Caco-2 (cell line): ENCODE results near the gene ETNK1. TPM values are rescaled to one million over a fixed set of nuclear protein-coding genes. Genes with fewer than 3 reads are reported as not detected.

ENCODE experiments used
- BruUV-seq: library from RNA; stranded (reverse); fragments of 400-500 nt; replicated peaks from 2 replicates; lab custom pipeline; 2021; lab: Mats Ljungman, UMichigan
- CTCF ChIA-PET: fragments of 300-600 bp; sonication (Branson Sonifier 250); formaldehyde crosslinking; loops from one replicate; lab custom pipeline; 2022; ENCODE audit warnings: antibody characterized with exemption; lab: Charles Lee
- POLR2A ChIA-PET: fragments of 300-600 bp; sonication (Branson Sonifier 250); formaldehyde crosslinking; loops from one replicate; lab custom pipeline; 2022; ENCODE audit warnings: antibody characterized with exemption; lab: Charles Lee
- DNase-seq, 2 experiments: peaks; one replicate each; pipeline versions ENCODE4 v3.0.0 to v3.0.0-alpha.2; 2020 to 2022
- H3K27me3 ChIP-seq: replicated peaks from 2 replicates; pipeline ENCODE4 v1.6.0; 2011; ENCODE audit warnings: low read length; ENCODE audit not compliant: control insufficient read depth, insufficient read depth
- H3K36me3 ChIP-seq: 2 replicates; pipeline ENCODE4 v1.5.1; 2011; ENCODE audit warnings: low read length; ENCODE audit not compliant: control insufficient read depth, insufficient read depth
- H3K4me1 ChIP-seq: fragments of 250-450 bp; sonication (Bioruptor Pico); 2 replicates; pipeline ENCODE4 v1.5.1; 2020; ENCODE audit warnings: mild to moderate bottlenecking
- H3K4me3 ChIP-seq: 2 replicates; pipeline ENCODE4 v1.5.1; 2011; ENCODE audit warnings: low read depth, mild to moderate bottlenecking, control low read depth, low read length
- H3K9me3 ChIP-seq: fragments of 250-450 bp; sonication (Bioruptor Pico); 2 replicates; pipeline ENCODE4 v1.5.1; 2020; ENCODE audit warnings: mild to moderate bottlenecking, moderate library complexity
- H3K27ac Mint-ChIP-seq: one replicate; pipeline ENCODE4 v1.8.0; 2022; ENCODE audit warnings: mixed read lengths; ENCODE audit not compliant: unreplicated experiment
- H3K27me3 Mint-ChIP-seq: one replicate; pipeline ENCODE4 v1.8.0; 2022; ENCODE audit warnings: mixed read lengths; ENCODE audit not compliant: insufficient read depth, unreplicated experiment
- H3K36me3 Mint-ChIP-seq: one replicate; pipeline ENCODE4 v1.8.0; 2022; ENCODE audit warnings: mild to moderate bottlenecking, mixed read lengths; ENCODE audit not compliant: insufficient read depth, unreplicated experiment
- H3K4me1 Mint-ChIP-seq: one replicate; pipeline ENCODE4 v1.8.0; 2022; ENCODE audit warnings: low read depth, mixed read lengths; ENCODE audit not compliant: unreplicated experiment
- H3K4me3 Mint-ChIP-seq: one replicate; pipeline ENCODE4 v1.8.0; 2022; ENCODE audit warnings: mild to moderate bottlenecking, moderate library complexity, mixed read lengths; ENCODE audit not compliant: unreplicated experiment
- H3K9me3 Mint-ChIP-seq: one replicate; pipeline ENCODE4 v1.8.0; 2022; ENCODE audit warnings: mixed read lengths; ENCODE audit not compliant: unreplicated experiment
- CTCF ChIP-seq, 2 experiments: fragments of 200-600 bp in 1 of 2; IDR thresholded peaks; 1 replicate in 1 of 2; 2 replicates in 1 of 2; pipeline versions ENCODE4 v1.5.1 to v1.8.0; 2011 to 2022; ENCODE audit warnings: antibody characterized with exemption in 1 of 2, control low read depth in 1 of 2, inconsistent platforms in 1 of 2, low read depth in 1 of 2, low read length in 1 of 2, mild to moderate bottlenecking in 1 of 2, moderate library complexity in 1 of 2; ENCODE audit not compliant: insufficient read depth in 1 of 2, severe bottlenecking in 1 of 2, unreplicated experiment in 1 of 2
- intact Hi-C: fragments of 100-400 bp; cut with micrococcal nuclease; formaldehyde crosslinking; loops from one replicate; pipeline ENCODE4 v1.10.0; 2022; ENCODE audit not compliant: unreplicated experiment
- total RNA-seq: library from RNA; stranded (reverse); gene quantifications from 2 replicates; pipeline ENCODE4 v1.2.3, GENCODE V29; 2022

ETNK1 gene
- total RNA-seq, 1 experiment from 2014 or later: 78.7 TPM

GRCh38 chr12:22576473-22576872 is 48.5 kb upstream of the ETNK1 start:
- Mint-ChIP-seq H3K27ac (no peak overlapping the region), H3K4me3 (no peak overlapping the region), H3K36me3 (no peaks in the 10 kb centered on the region), H3K9me3 (no peaks in the 10 kb centered on the region), H3K27me3 (no peaks in the 10 kb centered on the region), H3K4me1 (no peaks in the 10 kb centered on the region)
- no TSS peak for BruUV-seq
- Histone ChIP-seq H3K4me1 (peaks cover 6% of the 10 kb centered on the region), H3K9me3 (peaks cover 3% of the 10 kb centered on the region; the same call in 1 of the 2 replicates), H3K36me3 (no peaks in the 10 kb centered on the region), H3K4me3 (no peak overlapping the region), H3K27me3 (no peaks in the 10 kb centered on the region)
- POLR2A ChIA-PET: no interaction called here
- CTCF ChIA-PET: no interaction called here
- no peak for DNase-seq
- no peak for TF ChIP-seq CTCF (IDR thresholded peaks at IDR 0.05; ENCODE audit: insufficient read depth in 1 of 2, low read depth in 1 of 2, low read length in 1 of 2, severe bottlenecking in 1 of 2, unreplicated experiment in 1 of 2)
- intact Hi-C loops: loop anchor here (2.0 kb wide), 1 partner anchor 14 kb away; no protein-coding TSS in a partner anchor

GRCh38 chr12:22577667-22578066 is 47.3 kb upstream of the ETNK1 start:
- POLR2A ChIA-PET: no interaction called here
- Histone ChIP-seq H3K4me3 (no peak overlapping the region), H3K36me3 (no peaks in the 10 kb centered on the region), H3K9me3 (peaks cover 3% of the 10 kb centered on the region; the same call in 1 of the 2 replicates), H3K27me3 (no peaks in the 10 kb centered on the region), H3K4me1 (peaks cover 6% of the 10 kb centered on the region)
- CTCF ChIA-PET: no interaction called here
- H3K4me3 Mint-ChIP-seq: no peak overlapping the region
- H3K27ac Mint-ChIP-seq: no peak overlapping the region
- TF ChIP-seq CTCF (IDR thresholded peaks at IDR 0.05; ENCODE audit: insufficient read depth in 1 of 2, low read depth in 1 of 2, low read length in 1 of 2, severe bottlenecking in 1 of 2, unreplicated experiment in 1 of 2): no peak
- H3K4me1 Mint-ChIP-seq: no peaks in the 10 kb centered on the region
- no peaks in the 10 kb centered on the region for H3K27me3 Mint-ChIP-seq
- H3K9me3 Mint-ChIP-seq: no peaks in the 10 kb centered on the region
- no peaks in the 10 kb centered on the region for H3K36me3 Mint-ChIP-seq
- intact Hi-C loops: loop anchor here (2.0 kb wide), 1 partner anchor 15 kb away; no protein-coding TSS in a partner anchor
- DNase-seq: no peak
- no TSS peak for BruUV-seq

- ChIA-PET CTCF (no interaction called here), POLR2A (no interaction called here)
- Mint-ChIP-seq H3K4me1 (peaks cover 4% of the 10 kb centered on the region), H3K4me3 (no peak overlapping the region), H3K36me3 (no peaks in the 10 kb centered on the region), H3K27me3 (no peaks in the 10 kb centered on the region), H3K27ac (no peak overlapping the region), H3K9me3 (no peaks in the 10 kb centered on the region)
- DNase-seq: no peak
- no peak for TF ChIP-seq CTCF (IDR thresholded peaks at IDR 0.05; ENCODE audit: insufficient read depth in 1 of 2, low read depth in 1 of 2, low read length in 1 of 2, severe bottlenecking in 1 of 2, unreplicated experiment in 1 of 2)
- Histone ChIP-seq H3K4me3 (no peak overlapping the region), H3K9me3 (peaks cover 3% of the 10 kb centered on the region; the same call in 1 of the 2 replicates), H3K4me1 (peaks cover 6% of the 10 kb centered on the region), H3K27me3 (no peaks in the 10 kb centered on the region), H3K36me3 (no peaks in the 10 kb centered on the region)
- intact Hi-C loops: no loop called here
- BruUV-seq: no TSS peak
Measured at GRCh38 chr12:22578328-22578727, 46.6 kb upstream of the ETNK1 start.
